IMR-90 (cell line): ENCODE measurements around the gene HYAL2. TPM values are rescaled to one million over a fixed set of nuclear protein-coding genes. Genes with fewer than 3 reads are reported as not detected.

ENCODE experiments used
- ATAC-seq: fragments of 200-7000 bp; cut with Tn5 transposase; 2 replicates; pipeline ENCODE4 v1.9.1; 2020; ENCODE audit warnings: low read depth, mild to moderate bottlenecking, moderate library complexity
- BruUV-seq: library from RNA; stranded (reverse); fragments of 400-500 nt; replicated peaks from 2 replicates; lab custom pipeline; 2021; lab: Mats Ljungman, UMichigan
- CTCF ChIA-PET: fragments of 300-600 bp; formaldehyde crosslinking; extraction: SDS; loops from one replicate; lab custom pipeline; 2021; ENCODE audit warnings: antibody characterized with exemption; lab: Yijun Ruan, JAX
- POLR2A ChIA-PET: fragments of 300-600 bp; sonication (Branson Sonifier 250); formaldehyde crosslinking; loops from one replicate; lab custom pipeline; 2022; ENCODE audit warnings: antibody characterized with exemption; ENCODE audit not compliant: unreplicated experiment; lab: Charles Lee
- DNase-seq: peaks from one replicate; pipeline ENCODE4 v3.0.0; 2013
- H2AFZ ChIP-seq: replicated peaks from 2 replicates; pipeline ENCODE3; 2013; ENCODE audit warnings: low read length, mild to moderate bottlenecking; ENCODE audit not compliant: poor library complexity
- H2AK5ac ChIP-seq: 2 replicates; pipeline ENCODE4 v1.6.1; 2013; ENCODE audit warnings: low read depth, low read length, inconsistent platforms
- H2AK9ac ChIP-seq: replicated peaks from 2 replicates; pipeline ENCODE3; 2013; ENCODE audit warnings: mild to moderate bottlenecking, low read depth, low read length, moderate library complexity; ENCODE audit not compliant: poor library complexity
- H2BK120ac ChIP-seq: 2 replicates; pipeline ENCODE4 v1.6.1; 2013; ENCODE audit warnings: low read depth, low read length, inconsistent platforms
- H2BK15ac ChIP-seq: 3 replicates; pipeline ENCODE4 v1.6.1; 2013; ENCODE audit warnings: low read depth, low read length, inconsistent platforms
- H2BK20ac ChIP-seq: 2 replicates; pipeline ENCODE4 v1.6.1; 2013; ENCODE audit warnings: low read depth, mild to moderate bottlenecking, inconsistent platforms, low read length, moderate library complexity
- H2BK5ac ChIP-seq: 2 replicates; pipeline ENCODE4 v1.6.1; 2013; ENCODE audit warnings: mild to moderate bottlenecking, low read depth, low read length, inconsistent platforms; ENCODE audit not compliant: poor library complexity, severe bottlenecking
- H3K14ac ChIP-seq: replicated peaks from 2 replicates; pipeline ENCODE4 v1.6.1; 2013; ENCODE audit warnings: low read depth, low read length, inconsistent platforms
- H3K18ac ChIP-seq: 2 replicates; pipeline ENCODE4 v1.6.1; 2013; ENCODE audit warnings: low read depth, low read length, control low read depth
- H3K23ac ChIP-seq: 2 replicates; pipeline ENCODE4 v1.6.1; 2013; ENCODE audit warnings: low read depth, low read length, inconsistent platforms
- H3K27ac ChIP-seq: 2 replicates; pipeline ENCODE4 v1.5.1; 2013; ENCODE audit warnings: mild to moderate bottlenecking, control low read depth, low read length; ENCODE audit not compliant: insufficient read depth
- H3K27me3 ChIP-seq: 2 replicates; pipeline ENCODE4 v1.6.1; 2013; ENCODE audit warnings: low read length; ENCODE audit not compliant: control insufficient read depth, insufficient read depth
- H3K36me3 ChIP-seq: 2 replicates; pipeline ENCODE4 v1.6.1; 2013; ENCODE audit warnings: low read length, mixed read lengths; ENCODE audit not compliant: control insufficient read depth, insufficient read depth
- H3K4ac ChIP-seq: 2 replicates; pipeline ENCODE4 v1.6.1; 2013; ENCODE audit warnings: low read depth, low read length, inconsistent platforms
- H3K4me1 ChIP-seq: 2 replicates; pipeline ENCODE4 v1.6.1; 2013; ENCODE audit warnings: low read length, mixed read lengths; ENCODE audit not compliant: control insufficient read depth, insufficient read depth
- H3K4me2 ChIP-seq: 2 replicates; pipeline ENCODE4 v1.6.1; 2013; ENCODE audit warnings: low read depth, mild to moderate bottlenecking, control low read depth, low read length, moderate library complexity
- H3K4me3 ChIP-seq: 2 replicates; pipeline ENCODE4 v1.5.1; 2013; ENCODE audit warnings: low read depth, mild to moderate bottlenecking, control low read depth, low read length, moderate library complexity; ENCODE audit not compliant: insufficient read depth
- H3K56ac ChIP-seq: 2 replicates; pipeline ENCODE4 v1.6.1; 2013; ENCODE audit warnings: low read length, inconsistent platforms; ENCODE audit not compliant: insufficient read depth; ENCODE audit errors: extremely low read depth
- H3K79me1 ChIP-seq, 2 experiments: 2 replicates each; pipeline ENCODE4 v1.6.1; 2013; ENCODE audit warnings: low read length in 2 of 2, inconsistent platforms in 1 of 2, low read depth in 1 of 2
- H3K9ac ChIP-seq: 2 replicates; pipeline ENCODE4 v1.6.1; 2013; ENCODE audit warnings: low read depth, low read length, control low read depth
- H3K9me1 ChIP-seq: 2 replicates; pipeline ENCODE4 v1.6.1; 2013; ENCODE audit warnings: low read length, inconsistent platforms; ENCODE audit not compliant: insufficient read depth
- H3K9me3 ChIP-seq: 2 replicates; pipeline ENCODE4 v1.6.1; 2013; ENCODE audit warnings: low read length; ENCODE audit not compliant: control insufficient read depth, insufficient read depth
- H4K20me1 ChIP-seq: 2 replicates; pipeline ENCODE4 v1.6.1; 2013; ENCODE audit warnings: low read length, inconsistent platforms; ENCODE audit not compliant: insufficient read depth
- H4K5ac ChIP-seq: 2 replicates; pipeline ENCODE4 v1.6.1; 2013; ENCODE audit warnings: mild to moderate bottlenecking, low read depth, low read length, control low read depth
- H4K8ac ChIP-seq, 2 experiments: 2 replicates each; pipeline ENCODE4 v1.6.1; 2013; ENCODE audit warnings: low read depth in 2 of 2, low read length in 2 of 2, control low read depth in 1 of 2, inconsistent platforms in 1 of 2
- H4K91ac ChIP-seq: 2 replicates; pipeline ENCODE4 v1.6.1; 2013; ENCODE audit warnings: low read depth, low read length, inconsistent platforms; ENCODE audit not compliant: insufficient read depth
- BHLHE40 ChIP-seq: fragments of 150-350 bp; IDR thresholded peaks from 2 replicates; pipeline ENCODE4 v1.6.1; 2016; ENCODE audit warnings: mild to moderate bottlenecking, low read depth, low read length
- CHD1 ChIP-seq: IDR thresholded peaks from 2 replicates; pipeline ENCODE4 v1.6.1; 2012; ENCODE audit warnings: low read depth, low read length, improper control_type of control experiment
- CTCF ChIP-seq: conservative IDR thresholded peaks from 2 replicates; pipeline ENCODE4 v1.5.1; 2012; ENCODE audit warnings: mild to moderate bottlenecking, low read depth, low read length, improper control_type of control experiment
- FOS ChIP-seq: fragments of 150-350 bp; IDR thresholded peaks from 2 replicates; pipeline ENCODE4 v1.6.1; 2016; ENCODE audit warnings: low read depth, low read length
- MAZ ChIP-seq: IDR thresholded peaks from 2 replicates; pipeline ENCODE4 v1.6.1; 2012; ENCODE audit warnings: low read depth, mild to moderate bottlenecking, low read length, improper control_type of control experiment, moderate library complexity, borderline replicate concordance
- MXI1 ChIP-seq: IDR thresholded peaks from 2 replicates; pipeline ENCODE4 v1.6.1; 2012; ENCODE audit warnings: low read depth, mild to moderate bottlenecking, low read length, moderate library complexity, borderline replicate concordance
- NFE2L2 ChIP-seq: fragments of 150-350 bp; IDR thresholded peaks from 2 replicates; pipeline ENCODE4 v1.6.1; 2016; ENCODE audit warnings: low read depth, mild to moderate bottlenecking, low read length
- RFX5 ChIP-seq: IDR thresholded peaks from 2 replicates; pipeline ENCODE4 v1.8.0; 2012; ENCODE audit warnings: low read depth, mild to moderate bottlenecking, low read length, moderate library complexity
- SMC3 ChIP-seq: fragments of 150-350 bp; IDR thresholded peaks from 2 replicates; pipeline ENCODE4 v1.6.1; 2016; ENCODE audit warnings: low read depth, mild to moderate bottlenecking, antibody characterized with exemption, low read length, moderate library complexity
- WGBS, 2 experiments: methylation state at CpG; one replicate each; pipeline versions ENCODE4 v1.1.5 to v1.1.7; 2013; ENCODE audit warnings: missing lambda C conversion rate in 2 of 2; ENCODE audit not compliant: insufficient read length in 1 of 2; ENCODE audit errors: extremely low coverage in 2 of 2; 5-methylcytosine and 5-hydroxymethylcytosine counted together
- dilution Hi-C: fragments of 300-500 bp; cut with HindIII; formaldehyde crosslinking; loops from one replicate; pipeline ENCODE4 v1.14.3; 2018; ENCODE audit warnings: low sequenced_read_pairs; ENCODE audit not compliant: unreplicated experiment
- in situ Hi-C: fragments of 300-500 bp; cut with MboI; formaldehyde crosslinking; loops from 3 replicates; pipeline ENCODE4 v1.14.3; 2019; ENCODE audit warnings: low sequenced_read_pairs, inconsistent platforms, mixed read lengths
- intact Hi-C: fragments of 100-400 bp; cut with micrococcal nuclease; formaldehyde crosslinking; loops from 2 replicates; pipeline ENCODE4 v1.10.0; 2022
- polyA plus RNA-seq, 3 experiments: library from polyadenylated mRNA; depleted of rRNA; stranded (reverse); fragments of >200 nt; gene quantifications; 2 replicates each; pipeline ENCODE4 v1.2.3, GENCODE V29; 2012; ENCODE audit warnings: low replicate concordance in 1 of 3
- total RNA-seq: library from RNA; depleted of rRNA; stranded (reverse); fragments of >200 nt; gene quantifications from 2 replicates; pipeline ENCODE4 v1.2.3, GENCODE V29; 2012
- TF ChIP-seq, protein P1 (sequence below): fragments of 150-350 bp; IDR thresholded peaks from 2 replicates; pipeline ENCODE4 v1.6.1; 2016; ENCODE audit warnings: low read depth, mild to moderate bottlenecking, low read length, moderate library complexity, borderline replicate concordance

HYAL2 gene
- total and polyA plus RNA-seq, 2 of the 4 experiments (the other 2 are of a cell fraction), result 56.8 to 104 TPM

DNA sequence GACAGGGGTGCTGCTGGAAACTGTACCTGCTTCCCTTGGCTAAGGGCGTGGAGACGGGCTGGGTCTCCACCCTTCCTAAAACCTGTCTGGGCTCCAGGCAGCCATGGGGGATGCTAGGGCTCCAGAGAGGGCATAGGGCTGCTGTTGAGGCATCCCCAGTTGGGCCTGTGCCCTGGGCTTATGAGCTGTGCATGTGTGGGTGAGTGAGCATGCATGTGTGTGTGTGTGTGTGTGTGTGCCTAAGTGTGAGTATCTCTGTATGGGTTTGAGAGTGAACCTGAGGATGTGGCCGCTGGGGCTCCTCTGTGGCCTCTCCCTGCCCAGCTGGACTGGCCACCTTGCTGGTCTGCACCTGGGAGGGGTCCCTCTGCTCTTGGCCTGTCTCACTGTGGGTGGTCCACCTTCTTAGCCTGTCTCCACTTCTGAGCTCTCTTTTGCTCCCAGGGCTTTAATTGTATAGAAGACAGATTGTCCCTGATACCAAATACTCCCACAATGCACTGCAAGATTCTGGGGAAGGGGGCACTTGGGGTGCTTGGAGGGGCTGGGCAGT is 48.7 kb upstream of the HYAL2 start:
- H2AK9ac ChIP-seq, result no peak overlapping the region
- TF ChIP-seq MXI1 (no peak), FOS (no peak), MAZ (no peak), BHLHE40 (no peak), CTCF (no peak), CHD1 (no peak), RFX5 (no peak), NFE2L2 (no peak), SMC3 (no peak)
- TF ChIP-seq, protein P1, sequence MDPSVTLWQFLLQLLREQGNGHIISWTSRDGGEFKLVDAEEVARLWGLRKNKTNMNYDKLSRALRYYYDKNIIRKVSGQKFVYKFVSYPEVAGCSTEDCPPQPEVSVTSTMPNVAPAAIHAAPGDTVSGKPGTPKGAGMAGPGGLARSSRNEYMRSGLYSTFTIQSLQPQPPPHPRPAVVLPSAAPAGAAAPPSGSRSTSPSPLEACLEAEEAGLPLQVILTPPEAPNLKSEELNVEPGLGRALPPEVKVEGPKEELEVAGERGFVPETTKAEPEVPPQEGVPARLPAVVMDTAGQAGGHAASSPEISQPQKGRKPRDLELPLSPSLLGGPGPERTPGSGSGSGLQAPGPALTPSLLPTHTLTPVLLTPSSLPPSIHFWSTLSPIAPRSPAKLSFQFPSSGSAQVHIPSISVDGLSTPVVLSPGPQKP, result no peak
- no peak overlapping the region for H2BK5ac ChIP-seq
- no peak overlapping the region for H3K18ac ChIP-seq
- no peak overlapping the region for H2AK5ac ChIP-seq
- DNase-seq, result peak; percentile 32
- intact Hi-C loops, result no loop called here
- H3K23ac ChIP-seq, result no peak overlapping the region
- dilution Hi-C loops, result no loop called here
- POLR2A ChIA-PET, result no interaction called here
- H2AFZ ChIP-seq, result no peak overlapping the region
- no peak overlapping the region for H4K8ac ChIP-seq
- H3K14ac ChIP-seq, result no peak overlapping the region
- H2BK20ac ChIP-seq, result no peak overlapping the region
- H3K27me3 ChIP-seq, result peaks cover 61% of the 10 kb centered on the region
- no peak overlapping the region for H3K4me2 ChIP-seq
- no peak overlapping the region for H3K9ac ChIP-seq
- BruUV-seq, result no TSS peak
- no peak overlapping the region for H3K4ac ChIP-seq
- H3K27ac ChIP-seq, result no peak overlapping the region
- no peak overlapping the region for H2BK15ac ChIP-seq
- no peaks in the 10 kb centered on the region for H3K36me3 ChIP-seq
- no peak overlapping the region for H4K91ac ChIP-seq
- H3K4me3 ChIP-seq, result no peak overlapping the region
- ATAC-seq, result peak; percentile 15; the same call in 1 of the 2 replicates
- in situ Hi-C loops, result no loop called here
- no peaks in the 10 kb centered on the region for H3K9me3 ChIP-seq
- H4K20me1 ChIP-seq, result no peaks in the 10 kb centered on the region
- CTCF ChIA-PET, result no interaction called here
- no peaks in the 10 kb centered on the region for H3K4me1 ChIP-seq
- no peaks in the 10 kb centered on the region for H3K9me1 ChIP-seq
- H3K79me1 ChIP-seq, result no peaks in the 10 kb centered on the region
- H4K5ac ChIP-seq, result no peak overlapping the region
- no peak overlapping the region for H2BK120ac ChIP-seq
- WGBS, 2 experiments, result no CpG with 5 or more reads among the region's 3 CpGs
- H3K56ac ChIP-seq, result no peak overlapping the region
